ENCODE measurements around the gene TCP11.

TCP11 gene

GRCh38 chr6:35080821-35081425 is 60.2 kb downstream of the TCP11 start:
- Histone ChIP-seq H3F3A (ENCODE audit: control insufficient read depth, insufficient read depth) (no peaks in the 10 kb centered on the region), H3K27ac (ENCODE audit: low read depth, low read length) (no peak overlapping the region), H3K4me3 (ENCODE audit: low read length) (no peak overlapping the region), H3K79me2 (ENCODE audit: control insufficient read depth, low read length) (no peaks in the 10 kb centered on the region), H3K4me2 (ENCODE audit: low read length) (no peak overlapping the region), H3K9me2 (replicated peaks; ENCODE audit: control insufficient read depth, low read length) (no peaks in the 10 kb centered on the region), H4K20me1 (ENCODE audit: control insufficient read depth, insufficient read depth, low read depth, low read length) (no peaks in the 10 kb centered on the region), H3K4me1 (ENCODE audit: control insufficient read depth, low read length) (no peaks in the 10 kb centered on the region), H3K27me3 (ENCODE audit: control insufficient read depth, low read length) (no peaks in the 10 kb centered on the region), H3K9me3 (ENCODE audit: control insufficient read depth, insufficient read depth, low read length) (no peaks in the 10 kb centered on the region), H3K36me3 (ENCODE audit: control insufficient read depth, low read length) (no peaks in the 10 kb centered on the region)
- TF ChIP-seq EZH2phosphoT487 (IDR thresholded peaks at IDR 0.05; ENCODE audit: borderline replicate concordance, low read length) = no peak
- no peak for TF ChIP-seq CTCF (IDR thresholded peaks at IDR 0.05; ENCODE audit: low read depth, low read length, poor library complexity, severe bottlenecking)

GRCh38 chr6:35080016-35080680 is 61.0 kb downstream of the TCP11 start:
- Histone ChIP-seq H4K20me1 (ENCODE audit: control insufficient read depth, insufficient read depth, low read depth, low read length) (no peaks in the 10 kb centered on the region), H3K27ac (ENCODE audit: low read depth, low read length) (no peak overlapping the region), H3K4me2 (ENCODE audit: low read length) (no peak overlapping the region), H3K4me1 (ENCODE audit: control insufficient read depth, low read length) (no peaks in the 10 kb centered on the region), H3K9me2 (replicated peaks; ENCODE audit: control insufficient read depth, low read length) (no peaks in the 10 kb centered on the region), H3K9me3 (ENCODE audit: control insufficient read depth, insufficient read depth, low read length) (no peaks in the 10 kb centered on the region), H3K4me3 (ENCODE audit: low read length) (no peak overlapping the region), H3K79me2 (ENCODE audit: control insufficient read depth, low read length) (no peaks in the 10 kb centered on the region), H3K36me3 (ENCODE audit: control insufficient read depth, low read length) (no peaks in the 10 kb centered on the region), H3F3A (ENCODE audit: control insufficient read depth, insufficient read depth) (no peaks in the 10 kb centered on the region), H3K27me3 (ENCODE audit: control insufficient read depth, low read length) (no peaks in the 10 kb centered on the region)
- TF ChIP-seq CTCF (IDR thresholded peaks at IDR 0.05; ENCODE audit: low read depth, low read length, poor library complexity, severe bottlenecking) (no peak), EZH2phosphoT487 (IDR thresholded peaks at IDR 0.05; ENCODE audit: borderline replicate concordance, low read length) (no peak)

DNA sequence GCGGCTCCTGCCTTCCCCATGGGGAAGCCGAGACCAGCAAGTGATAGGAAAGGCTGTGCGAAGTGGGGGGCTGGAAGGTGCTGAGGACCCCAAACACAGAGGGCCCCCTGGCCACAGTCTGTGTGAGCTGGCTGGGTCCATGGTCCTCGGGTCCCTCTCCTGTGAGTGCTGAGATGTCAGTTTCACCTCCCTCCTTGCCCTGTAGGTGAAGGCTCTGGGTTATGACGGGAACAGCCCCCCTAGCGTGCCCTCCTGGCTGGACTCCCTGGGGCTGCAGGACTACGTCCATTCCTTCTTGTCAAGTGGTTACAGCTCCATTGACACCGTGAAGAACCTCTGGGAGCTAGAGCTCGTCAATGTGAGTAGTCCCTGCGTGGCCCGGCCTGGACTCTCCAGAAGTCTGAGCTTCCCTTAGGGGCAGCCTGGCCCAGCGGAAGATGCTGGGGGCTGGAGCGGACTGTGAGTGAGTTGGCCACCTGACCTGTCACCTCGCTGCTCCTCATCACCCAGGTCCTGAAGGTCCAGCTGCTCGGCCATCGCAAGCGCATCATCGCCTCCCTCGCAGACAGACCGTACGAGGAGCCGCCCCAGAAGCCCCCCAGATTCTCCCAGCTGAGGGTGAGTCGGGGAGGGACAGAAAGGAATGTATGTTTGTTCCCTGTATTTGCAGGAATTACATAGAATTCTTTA is 61.7 kb downstream of the TCP11 start:
- no peaks in the 10 kb centered on the region for H3K4me1 ChIP-seq (ENCODE audit: control insufficient read depth, low read length)
- no peaks in the 10 kb centered on the region for H3K9me3 ChIP-seq (ENCODE audit: control insufficient read depth, insufficient read depth, low read length)
- H3K79me2 ChIP-seq (ENCODE audit: control insufficient read depth, low read length) = no peaks in the 10 kb centered on the region
- H3F3A ChIP-seq (ENCODE audit: control insufficient read depth, insufficient read depth) = no peaks in the 10 kb centered on the region
- H4K20me1 ChIP-seq (ENCODE audit: control insufficient read depth, insufficient read depth, low read depth, low read length) = no peaks in the 10 kb centered on the region
- H3K27me3 ChIP-seq (ENCODE audit: control insufficient read depth, low read length) = no peaks in the 10 kb centered on the region
- no peak overlapping the region for H3K4me2 ChIP-seq (ENCODE audit: low read length)
- H3K4me3 ChIP-seq (ENCODE audit: low read length) = no peak overlapping the region
- no peak for TF ChIP-seq EZH2phosphoT487 (IDR thresholded peaks at IDR 0.05; ENCODE audit: borderline replicate concordance, low read length)
- no peak overlapping the region for H3K27ac ChIP-seq (ENCODE audit: low read depth, low read length)
- H3K9me2 ChIP-seq (replicated peaks; ENCODE audit: control insufficient read depth, low read length) = no peaks in the 10 kb centered on the region
- H3K36me3 ChIP-seq (ENCODE audit: control insufficient read depth, low read length) = no peaks in the 10 kb centered on the region

DNA sequence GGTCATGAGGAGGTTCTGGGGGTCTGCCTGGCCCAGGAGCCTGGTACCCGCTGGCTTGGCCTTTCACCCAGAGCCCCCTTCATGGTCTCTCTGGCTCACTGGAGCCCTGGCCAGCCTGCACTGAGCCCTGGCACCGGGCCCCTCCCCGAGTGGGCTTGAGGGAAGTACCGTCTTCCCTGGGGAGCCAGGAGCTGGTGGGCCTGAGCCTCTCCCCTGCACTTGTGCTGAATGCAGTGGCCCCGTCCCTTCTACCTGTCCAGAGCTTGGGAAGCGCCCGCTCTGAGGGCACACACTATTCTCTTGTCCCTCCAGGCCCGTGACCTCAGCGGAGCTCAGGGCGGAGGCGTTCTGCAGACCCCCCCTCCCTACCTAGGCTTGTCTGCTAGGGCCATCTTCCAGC is 62.2 kb downstream of the TCP11 start:
- Histone ChIP-seq H3F3A (ENCODE audit: control insufficient read depth, insufficient read depth) (no peaks in the 10 kb centered on the region), H3K4me1 (ENCODE audit: control insufficient read depth, low read length) (no peaks in the 10 kb centered on the region), H3K27me3 (ENCODE audit: control insufficient read depth, low read length) (no peaks in the 10 kb centered on the region), H3K79me2 (ENCODE audit: control insufficient read depth, low read length) (no peaks in the 10 kb centered on the region), H3K36me3 (ENCODE audit: control insufficient read depth, low read length) (no peaks in the 10 kb centered on the region), H3K9me3 (ENCODE audit: control insufficient read depth, insufficient read depth, low read length) (no peaks in the 10 kb centered on the region), H3K27ac (ENCODE audit: low read depth, low read length) (no peak overlapping the region), H3K4me2 (ENCODE audit: low read length) (no peak overlapping the region), H3K9me2 (replicated peaks; ENCODE audit: control insufficient read depth, low read length) (no peaks in the 10 kb centered on the region), H4K20me1 (ENCODE audit: control insufficient read depth, insufficient read depth, low read depth, low read length) (no peaks in the 10 kb centered on the region), H3K4me3 (ENCODE audit: low read length) (no peak overlapping the region)
- TF ChIP-seq CTCF (IDR thresholded peaks at IDR 0.05; ENCODE audit: low read depth, low read length, poor library complexity, severe bottlenecking) (no peak), EZH2phosphoT487 (IDR thresholded peaks at IDR 0.05; ENCODE audit: borderline replicate concordance, low read length) (no peak)

Data from DOHH2 (cell line).